ENCODE data around the gene TAMALIN.

TAMALIN gene

DNA sequence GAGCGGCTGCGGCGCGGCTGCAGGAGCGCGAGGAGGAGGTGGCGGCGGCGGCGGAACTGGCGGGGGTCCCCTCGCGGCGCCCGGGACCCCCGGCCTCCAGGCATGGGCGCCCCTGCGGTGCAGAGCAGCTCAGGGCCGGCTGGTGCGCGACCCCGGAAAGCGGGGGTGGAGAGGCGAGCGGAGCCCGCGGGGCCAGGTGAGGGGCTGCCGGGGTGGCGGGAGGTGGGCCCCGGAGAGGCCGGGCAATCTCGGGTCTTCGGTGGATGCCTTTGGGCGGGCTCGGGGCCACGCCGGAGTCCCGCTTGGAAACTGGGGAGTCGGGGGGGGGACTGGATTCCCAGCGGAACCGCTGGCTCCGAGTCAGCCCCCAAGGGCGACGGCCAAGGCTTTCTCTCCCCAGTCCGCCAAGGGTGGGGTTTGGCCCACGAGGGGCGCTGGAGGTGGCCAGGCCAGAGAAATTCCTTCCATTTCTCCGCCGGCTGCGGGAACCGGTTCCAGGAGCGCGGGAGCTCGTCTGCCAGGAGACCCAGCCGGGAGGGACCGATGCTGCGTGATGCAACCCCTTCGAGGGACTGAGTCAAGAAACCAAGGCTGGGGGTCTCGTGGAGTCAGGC lies 30.6 kb downstream of the TAMALIN start:
- DNase-seq (peak; percentile 51), ATAC-seq (no peak)

DNA sequence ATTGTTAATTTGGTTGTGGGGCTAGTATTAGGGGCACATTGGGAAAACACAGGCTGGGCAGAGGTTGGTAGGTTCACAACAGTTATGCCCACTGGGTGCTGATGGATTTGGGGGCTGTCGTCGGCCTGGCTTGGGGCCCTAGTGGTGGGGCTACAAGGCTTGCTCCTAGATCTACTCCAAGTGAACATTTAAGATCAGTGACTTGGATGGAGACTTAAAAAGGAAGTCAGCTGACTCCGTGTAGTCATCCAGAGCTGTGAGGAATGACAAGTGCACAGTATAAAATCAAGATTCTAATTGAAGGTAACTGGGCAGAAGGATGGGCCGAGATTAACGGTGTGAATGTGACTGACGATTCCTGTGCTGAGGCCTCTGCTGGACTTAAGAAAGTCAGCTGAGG lies 31.7 kb downstream of the TAMALIN start:
- ATAC-seq (no peak), DNase-seq (no peak)

DNA sequence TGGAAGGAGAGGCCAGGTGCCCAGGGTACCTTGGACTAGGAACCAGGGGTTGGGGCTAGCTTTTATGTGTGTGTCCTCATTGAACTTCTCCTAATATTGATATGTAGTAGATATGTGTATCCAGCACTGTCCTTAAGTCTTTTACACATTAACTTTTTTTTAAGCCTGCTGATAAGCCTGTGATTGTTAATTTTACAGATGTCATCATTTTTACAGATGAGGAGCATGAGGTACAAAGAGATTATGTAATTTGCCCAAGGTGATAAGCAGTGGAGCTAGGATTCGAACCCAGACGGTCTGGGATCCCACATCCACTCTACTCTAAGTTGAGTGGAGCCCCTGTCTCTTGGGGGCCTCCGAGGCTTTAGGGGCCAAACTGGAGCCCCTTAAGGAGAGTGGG lies 34.3 kb downstream of the TAMALIN start:
- ATAC-seq (no peak), DNase-seq (no peak)

DNA sequence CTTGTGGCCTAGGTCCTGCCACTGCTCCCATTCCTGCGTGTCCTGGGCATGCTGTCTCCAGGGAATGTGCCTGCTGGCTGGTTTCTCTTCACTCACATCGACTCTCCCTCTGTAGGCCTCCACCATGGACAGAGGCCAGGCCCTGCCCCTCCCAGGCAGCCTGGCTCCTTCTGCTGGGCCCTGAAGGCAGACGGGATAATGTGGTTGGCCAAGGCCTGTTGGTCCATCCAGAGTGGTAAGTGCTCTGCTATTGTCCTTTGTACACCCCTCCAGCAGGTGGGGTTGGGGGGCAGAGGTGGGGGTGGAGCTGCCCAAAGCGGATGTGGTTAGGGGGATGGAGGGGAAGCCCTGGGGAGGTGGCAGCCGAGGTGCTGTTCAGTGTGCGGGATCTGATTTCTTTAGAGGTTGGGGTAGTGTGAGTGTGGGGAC lies 35.0 kb downstream of the TAMALIN start:
- DNase-seq: peak; percentile 67

DNA sequence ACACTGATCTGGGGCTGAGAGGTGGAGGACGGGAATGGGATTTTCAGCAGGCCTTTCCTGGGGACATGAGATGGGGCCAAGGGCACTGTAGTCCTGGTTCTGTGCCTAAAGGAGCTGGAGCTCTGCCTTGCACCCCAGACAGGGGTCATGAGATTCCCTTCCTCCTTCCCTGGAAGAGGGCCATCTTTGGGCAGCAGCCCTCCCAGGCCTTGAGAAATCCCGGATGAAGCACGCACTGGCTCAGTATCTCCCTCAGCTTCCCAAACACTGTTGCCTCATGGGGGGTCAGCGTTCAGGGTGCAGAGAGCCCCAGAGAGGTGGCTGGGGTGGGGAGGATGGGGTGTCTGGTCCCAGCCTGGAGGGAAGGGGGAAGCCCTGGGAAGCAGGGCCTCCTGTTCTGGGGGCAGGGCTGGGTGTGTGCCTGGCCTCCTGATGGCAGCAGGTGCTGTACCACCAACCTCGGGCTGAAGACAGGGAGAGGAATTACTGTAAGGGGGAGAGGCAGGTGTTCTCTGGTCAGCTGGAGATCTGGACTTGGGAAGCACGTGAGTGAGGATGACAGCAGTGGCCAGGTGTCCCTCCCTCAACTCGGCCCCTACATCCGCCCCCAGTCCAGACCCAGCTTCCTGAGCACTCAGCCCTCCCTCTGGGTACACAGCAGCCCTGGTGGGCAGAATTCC lies 36.1 kb downstream of the TAMALIN start:
- ATAC-seq: no peak
- DNase-seq: no peak

More for the DNA sequence above, 35.0 kb downstream of the TAMALIN start:
- peak; percentile 47 for ATAC-seq

DNA sequence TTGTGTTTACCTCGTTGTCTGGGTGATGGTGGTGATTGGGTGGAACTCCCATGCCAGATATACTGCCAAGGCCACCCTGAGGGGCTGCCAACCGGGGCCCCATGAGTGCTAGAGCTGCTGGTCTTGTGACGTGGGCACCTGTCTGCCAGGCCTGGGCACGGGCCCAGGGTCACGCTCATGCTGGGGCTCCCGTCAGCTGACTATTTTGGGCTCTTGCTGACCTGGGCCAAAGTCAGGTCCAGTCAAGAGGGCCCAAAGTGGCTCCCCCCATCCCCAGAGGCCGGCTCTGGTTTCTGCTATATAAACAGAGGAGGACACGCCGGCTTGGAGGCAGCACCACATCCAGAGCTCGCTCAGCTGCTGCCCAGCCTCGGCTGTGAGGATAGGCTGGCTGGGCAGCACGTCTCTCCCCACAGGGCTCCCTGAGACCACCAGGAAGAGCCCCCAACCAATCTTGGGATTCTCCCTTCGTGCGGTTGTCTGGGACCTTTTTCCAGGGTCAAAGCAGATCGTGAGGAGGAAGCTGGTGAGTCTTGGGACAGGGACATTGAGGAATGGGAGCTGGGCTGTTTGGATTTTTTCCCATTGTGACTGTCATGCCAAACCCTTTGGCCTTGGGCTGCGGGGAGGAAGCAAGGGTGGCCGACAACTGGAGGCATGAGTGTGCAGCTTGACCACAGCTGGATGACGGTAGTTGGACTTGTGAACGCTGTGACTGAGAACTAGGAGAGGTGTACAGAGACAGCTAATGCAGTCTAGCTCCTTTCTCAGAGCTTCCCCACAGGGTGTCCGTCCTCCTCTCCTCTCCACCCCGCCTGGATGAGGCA lies 36.9 kb downstream of the TAMALIN start:
- ATAC-seq (no peak), DNase-seq (no peak)

DNA sequence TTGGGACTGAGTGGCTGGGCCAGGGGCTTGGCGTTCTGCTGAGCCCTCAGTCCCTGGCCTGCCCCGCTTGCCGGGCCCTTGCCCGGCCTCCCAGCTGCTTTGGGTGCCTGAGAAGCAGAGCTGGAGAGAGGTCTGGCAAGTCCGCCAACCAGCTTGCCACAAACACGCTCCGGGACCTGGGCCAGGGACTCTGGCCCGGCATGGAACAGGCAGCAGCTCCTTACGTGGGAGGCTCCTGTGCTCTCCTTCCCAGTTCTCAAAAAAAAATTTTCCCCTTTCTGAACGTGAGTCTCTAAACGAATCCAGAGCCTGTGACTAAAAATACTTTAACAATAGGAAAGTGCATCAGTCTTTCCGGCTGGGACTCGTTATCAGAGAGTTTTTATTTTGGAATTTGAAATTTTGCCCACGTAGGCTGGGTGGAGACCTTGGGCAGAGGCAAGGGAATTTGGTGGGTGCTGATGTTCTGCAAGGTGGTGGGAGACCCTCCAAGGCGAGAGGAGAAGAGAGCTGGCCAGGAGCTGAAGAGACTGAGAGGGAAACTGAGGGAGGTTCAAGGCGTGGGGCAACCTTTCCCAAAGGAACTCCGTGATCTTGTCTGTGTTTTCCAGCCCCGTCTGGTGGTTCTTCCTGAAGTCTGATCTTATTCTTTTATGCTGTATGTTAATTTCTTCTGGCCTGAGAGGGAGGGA lies 37.7 kb downstream of the TAMALIN start:
- DNase-seq (no peak), ATAC-seq (no peak)

DNA sequence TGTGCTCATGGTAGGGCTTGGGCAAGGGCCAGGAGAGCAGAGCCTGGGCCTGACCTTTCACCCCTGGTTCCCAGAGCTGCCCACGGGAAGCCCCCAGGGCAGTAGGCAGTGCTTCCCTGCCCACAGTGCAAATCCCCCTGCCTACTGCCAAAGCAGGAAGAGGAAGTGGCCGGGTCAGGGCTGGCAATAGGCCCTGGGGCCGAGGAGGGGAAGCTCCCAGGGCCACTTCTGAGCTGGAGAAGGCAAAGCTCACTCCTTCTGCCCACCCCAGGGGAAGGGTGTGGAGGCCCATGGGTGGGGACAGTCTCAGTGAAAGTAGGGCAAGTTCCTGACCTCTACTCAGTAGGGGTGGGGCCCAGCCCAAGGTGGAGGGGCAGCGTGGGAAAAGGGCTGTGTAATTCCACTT lies 39.1 kb downstream of the TAMALIN start:
- no peak for DNase-seq
- no peak for ATAC-seq

DNA sequence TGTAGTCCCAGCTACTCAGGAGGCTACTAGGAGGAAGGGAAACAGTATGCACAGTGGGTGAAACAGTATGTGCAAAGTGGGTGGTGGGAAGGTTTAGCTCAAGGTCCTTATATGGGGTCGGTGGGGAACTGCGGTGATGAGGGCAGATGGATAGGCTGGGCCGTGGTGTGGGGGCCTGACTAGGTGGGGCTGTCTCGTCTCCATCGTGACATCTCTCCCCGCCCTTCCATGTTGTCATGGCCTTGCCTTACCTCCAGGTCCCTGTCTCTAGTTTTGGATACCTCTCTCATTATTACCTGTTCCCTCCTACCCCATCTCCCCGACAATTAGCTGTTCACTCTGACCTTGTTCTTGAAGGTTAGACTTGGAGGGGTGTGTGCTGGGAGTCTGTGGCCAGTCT lies 40.1 kb downstream of the TAMALIN start:
- ATAC-seq: no peak
- DNase-seq: no peak

DNA sequence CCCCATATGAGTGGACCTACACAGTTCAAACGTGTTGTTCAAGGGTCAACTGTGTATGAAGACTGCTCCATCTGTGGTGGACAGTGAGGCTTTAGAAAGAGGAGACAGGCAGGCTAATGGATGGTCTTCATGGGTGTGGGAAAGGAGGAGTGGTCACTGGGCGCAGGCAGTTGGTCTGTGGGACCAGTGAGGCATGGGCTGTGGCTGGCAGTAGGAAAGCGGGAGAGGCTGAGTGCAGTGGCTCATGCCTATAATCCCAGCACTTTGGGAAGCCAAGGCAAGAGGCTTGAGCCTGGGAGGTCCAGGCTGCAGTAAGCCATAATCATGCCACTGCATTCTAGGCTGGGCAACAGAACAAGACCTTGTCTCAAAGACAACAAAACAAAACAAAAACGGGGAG lies 42.5 kb downstream of the TAMALIN start:
- DNase-seq (no peak), ATAC-seq (no peak)

DNA sequence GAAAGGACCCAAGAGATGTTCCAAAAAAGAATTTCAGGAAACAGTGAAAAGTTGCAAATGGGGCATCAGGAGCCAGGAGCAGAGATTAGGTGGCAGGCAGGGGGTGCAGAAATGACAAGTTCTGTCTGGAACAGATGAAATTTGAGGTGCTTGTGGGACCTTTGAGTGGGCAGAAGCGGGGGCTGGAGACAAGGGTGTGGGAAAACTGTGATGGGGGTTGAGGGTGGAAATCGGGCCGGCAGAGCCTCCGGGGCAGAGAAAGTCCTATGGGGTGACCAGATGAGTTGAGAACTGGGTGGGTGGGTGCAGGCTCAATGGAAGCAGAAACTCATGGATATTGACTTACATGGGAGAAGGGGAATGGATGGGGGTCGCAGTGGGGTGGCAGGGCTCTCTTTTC lies 42.9 kb downstream of the TAMALIN start:
- no peak for ATAC-seq
- DNase-seq: no peak

DNA sequence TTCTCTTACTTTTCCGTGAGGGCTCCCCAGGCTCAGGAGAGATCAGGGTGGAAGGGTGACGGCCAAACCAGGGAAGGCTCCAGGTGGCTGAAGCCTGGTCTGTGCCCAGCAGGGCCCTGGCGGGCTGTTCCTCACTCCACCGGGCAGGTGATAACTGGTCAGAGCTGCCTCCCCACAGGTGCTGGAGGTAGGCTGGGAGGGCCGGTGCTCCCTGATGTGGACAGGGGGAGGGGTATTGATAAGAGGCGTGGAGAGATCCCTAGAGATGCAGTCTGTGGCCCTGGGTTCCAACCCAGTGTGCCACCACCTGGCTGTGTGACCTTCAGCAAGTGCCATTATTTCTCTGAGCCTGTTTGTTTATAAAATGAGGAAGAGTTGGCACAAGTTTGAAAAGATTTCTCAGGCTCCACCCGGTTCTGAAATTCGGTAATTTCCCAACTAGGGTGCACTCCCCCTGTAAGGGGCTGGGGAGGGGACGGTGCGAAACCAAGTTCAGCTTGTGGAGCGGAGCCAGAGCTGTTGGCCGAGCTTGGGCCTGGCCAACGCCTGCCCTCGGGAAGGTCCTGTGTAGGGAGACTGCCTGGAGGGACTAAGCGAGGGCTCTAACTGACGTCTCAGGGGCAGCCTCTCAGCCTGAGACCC lies 43.5 kb downstream of the TAMALIN start:
- DNase-seq (no peak), ATAC-seq (no peak)

DNA sequence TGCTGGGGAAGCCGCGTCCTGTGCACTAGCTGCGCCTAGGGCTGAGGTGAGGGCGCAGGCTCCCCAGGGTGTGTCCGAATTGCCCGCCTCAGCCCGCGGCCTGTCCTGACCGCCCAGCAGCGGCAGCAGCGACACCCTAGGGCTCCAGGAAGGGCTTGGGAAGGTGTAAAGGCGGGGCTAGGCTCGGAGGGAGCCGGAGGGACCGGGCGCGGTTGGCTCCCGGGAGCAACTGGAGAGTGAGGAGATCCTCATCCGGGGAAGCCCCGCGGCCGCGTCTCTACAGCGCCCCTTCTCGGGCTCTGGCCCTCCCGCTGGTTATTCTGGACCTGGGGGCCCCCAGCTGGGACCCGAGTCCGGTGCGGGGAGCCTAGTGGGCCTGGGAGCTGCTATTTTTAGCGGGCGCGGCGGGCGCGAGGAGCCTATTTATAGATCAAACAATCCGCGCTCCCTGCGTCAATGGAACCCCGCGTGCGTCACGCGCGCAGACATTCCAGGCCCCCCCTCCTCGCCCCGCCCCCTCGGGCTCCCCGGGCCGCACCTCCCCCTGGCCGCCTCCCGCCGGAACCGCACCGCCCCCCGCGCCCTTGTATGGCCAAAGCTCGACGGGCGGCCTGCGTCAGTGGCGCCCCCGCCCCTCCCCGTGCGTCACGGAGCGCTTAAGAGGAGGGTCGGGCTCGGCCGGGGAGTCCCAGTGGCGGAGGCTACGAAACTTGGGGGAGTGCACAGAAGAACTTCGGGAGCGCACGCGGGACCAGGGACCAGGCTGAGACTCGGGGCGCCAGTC lies 44.2 kb downstream of the TAMALIN start, which contains the start of gene NR4A1:
Gene NR4A1, plus strand, starts transcription at position 685 of the 784 bp plus-strand sequence. CDS start 2,887 bp downstream, outside the sequence.
- peak; percentile 89 for ATAC-seq

DNA sequence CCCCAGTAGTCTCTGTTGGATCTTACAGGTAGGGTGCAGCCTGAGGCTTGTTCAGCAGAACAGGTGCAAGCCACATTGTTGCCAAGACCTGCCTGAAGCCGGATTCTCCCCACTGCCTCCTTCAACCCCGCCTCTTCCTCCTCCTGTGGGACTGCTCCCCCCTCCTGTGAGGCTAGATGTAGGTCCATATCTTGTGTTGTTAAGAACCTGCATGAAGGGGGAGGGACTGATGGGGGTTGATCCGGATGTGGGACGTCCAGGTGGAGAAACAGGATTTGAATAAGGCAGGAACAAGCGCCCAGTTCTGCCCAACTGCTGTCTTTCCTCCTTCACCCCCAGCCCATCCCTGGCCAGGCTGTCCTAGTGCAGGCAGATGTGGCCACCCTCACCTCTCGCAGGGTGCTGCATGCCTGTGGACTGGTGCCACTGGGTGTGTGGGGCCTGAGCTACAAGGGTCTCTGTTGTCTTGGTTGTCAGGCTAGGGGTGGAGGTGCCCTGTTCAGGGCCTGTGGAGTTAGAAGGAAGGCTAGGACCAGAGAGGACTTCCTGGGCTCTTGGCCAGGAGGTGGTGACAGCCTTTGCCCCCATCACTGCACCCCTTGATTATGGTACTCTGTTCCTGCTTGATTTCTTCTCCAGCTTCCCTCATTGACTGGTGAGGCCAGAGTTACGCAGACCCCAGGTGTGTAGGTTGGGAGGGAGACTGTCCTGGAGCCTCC lies 45.9 kb downstream of the TAMALIN start:
- DNase-seq (no peak), ATAC-seq (no peak)

More for the DNA sequence above, 44.2 kb downstream of the TAMALIN start, which contains the start of gene NR4A1:
- DNase-seq: peak; percentile 100

DNA sequence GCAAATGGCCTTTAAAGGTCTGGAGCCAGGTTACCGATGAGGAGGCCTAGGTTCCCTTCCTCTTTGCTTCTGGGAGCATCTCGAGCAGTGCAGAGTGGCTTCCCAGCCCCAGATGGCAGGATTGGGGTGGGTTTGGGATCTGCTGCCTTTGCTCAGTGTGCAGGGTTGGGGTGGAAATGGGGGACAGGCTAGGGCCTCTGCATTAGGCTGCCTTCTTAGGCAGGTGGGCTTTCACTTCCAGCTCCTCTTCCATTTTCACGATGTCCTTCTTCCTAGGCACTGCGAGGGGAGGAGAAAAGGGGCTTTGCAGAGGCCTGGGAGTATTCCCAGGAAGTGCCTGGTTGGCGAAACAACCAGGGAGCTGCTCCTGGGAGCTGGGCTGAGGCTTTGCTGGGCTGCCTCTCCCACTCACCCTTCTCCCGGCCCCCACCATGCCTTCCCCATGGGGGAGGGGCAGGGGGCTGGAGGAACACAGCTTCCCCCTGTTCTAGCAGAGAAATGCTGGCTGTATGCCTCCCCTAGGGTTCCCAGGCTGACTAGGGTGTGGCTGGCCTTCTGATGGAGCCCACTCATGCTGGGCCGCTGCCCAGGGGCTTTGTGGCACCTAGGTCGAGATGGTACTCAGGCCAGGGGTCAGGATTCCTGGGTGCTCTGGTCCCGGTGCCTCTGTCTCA lies 46.9 kb downstream of the TAMALIN start:
- ATAC-seq: no peak

DNA sequence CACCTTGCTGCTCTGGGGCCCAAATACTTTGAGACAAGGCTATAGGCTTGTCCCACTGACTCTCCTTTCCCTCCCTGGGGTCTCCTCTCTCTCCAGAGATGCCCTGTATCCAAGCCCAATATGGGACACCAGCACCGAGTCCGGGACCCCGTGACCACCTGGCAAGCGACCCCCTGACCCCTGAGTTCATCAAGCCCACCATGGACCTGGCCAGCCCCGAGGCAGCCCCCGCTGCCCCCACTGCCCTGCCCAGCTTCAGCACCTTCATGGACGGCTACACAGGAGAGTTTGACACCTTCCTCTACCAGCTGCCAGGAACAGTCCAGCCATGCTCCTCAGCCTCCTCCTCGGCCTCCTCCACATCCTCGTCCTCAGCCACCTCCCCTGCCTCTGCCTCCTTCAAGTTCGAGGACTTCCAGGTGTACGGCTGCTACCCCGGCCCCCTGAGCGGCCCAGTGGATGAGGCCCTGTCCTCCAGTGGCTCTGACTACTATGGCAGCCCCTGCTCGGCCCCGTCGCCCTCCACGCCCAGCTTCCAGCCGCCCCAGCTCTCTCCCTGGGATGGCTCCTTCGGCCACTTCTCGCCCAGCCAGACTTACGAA lies 47.6 kb downstream of the TAMALIN start:
- no peak for ATAC-seq
- no peak for DNase-seq

More for the DNA sequence above, 46.9 kb downstream of the TAMALIN start:
- DNase-seq: no peak

DNA sequence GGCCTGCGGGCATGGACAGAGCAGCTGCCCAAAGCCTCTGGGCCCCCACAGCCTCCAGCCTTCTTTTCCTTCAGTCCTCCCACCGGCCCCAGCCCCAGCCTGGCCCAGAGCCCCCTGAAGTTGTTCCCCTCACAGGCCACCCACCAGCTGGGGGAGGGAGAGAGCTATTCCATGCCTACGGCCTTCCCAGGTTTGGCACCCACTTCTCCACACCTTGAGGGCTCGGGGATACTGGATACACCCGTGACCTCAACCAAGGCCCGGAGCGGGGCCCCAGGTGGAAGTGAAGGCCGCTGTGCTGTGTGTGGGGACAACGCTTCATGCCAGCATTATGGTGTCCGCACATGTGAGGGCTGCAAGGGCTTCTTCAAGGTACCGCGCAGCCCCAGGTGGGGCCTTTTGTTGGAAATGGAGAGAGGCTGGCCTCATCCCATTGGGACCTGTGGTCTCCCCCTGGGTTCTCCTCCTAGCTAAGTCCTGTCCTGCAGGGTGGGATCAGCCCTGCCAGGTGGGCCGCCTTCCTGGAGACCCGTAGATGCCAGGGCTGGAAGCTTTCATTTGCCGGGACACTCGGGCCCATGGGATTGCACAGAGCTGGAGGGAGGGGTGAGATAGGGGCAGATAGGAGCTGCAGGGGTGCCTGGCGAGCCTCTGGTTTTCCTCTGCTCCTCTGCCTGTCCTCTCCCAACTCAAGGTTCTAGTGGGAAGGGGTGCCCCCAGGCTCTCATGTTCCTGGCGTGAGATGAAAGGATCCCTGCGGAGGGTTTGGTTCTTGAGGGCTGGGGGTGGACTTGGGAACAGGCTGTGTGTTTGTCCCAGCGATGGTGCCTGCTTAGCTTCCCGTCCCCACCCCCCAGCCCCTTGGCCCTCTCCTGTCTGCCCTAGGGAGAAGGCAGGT lies 48.3 kb downstream of the TAMALIN start:
- DNase-seq (no peak), ATAC-seq (no peak)
